Lower leg skin (tissue), 3 donors: ENCODE measurements around the gene TREX2.

ENCODE experiments used
- CTCF ChIP-seq, 3 donors: fragments of 450-650 bp; IDR thresholded peaks; one replicate each; pipeline ENCODE4 v1.5.1; 2016; ENCODE audit warnings: antibody characterized with exemption in 3 of 3, mild to moderate bottlenecking in 3 of 3, moderate library complexity in 2 of 3
- POLR2A ChIP-seq, 2 donors: fragments of 450-650 bp; IDR thresholded peaks; one replicate each; pipeline ENCODE4 v1.6.1; 2016 to 2017; ENCODE audit warnings: antibody characterized with exemption in 2 of 2, mild to moderate bottlenecking in 1 of 2, moderate library complexity in 1 of 2

DNA sequence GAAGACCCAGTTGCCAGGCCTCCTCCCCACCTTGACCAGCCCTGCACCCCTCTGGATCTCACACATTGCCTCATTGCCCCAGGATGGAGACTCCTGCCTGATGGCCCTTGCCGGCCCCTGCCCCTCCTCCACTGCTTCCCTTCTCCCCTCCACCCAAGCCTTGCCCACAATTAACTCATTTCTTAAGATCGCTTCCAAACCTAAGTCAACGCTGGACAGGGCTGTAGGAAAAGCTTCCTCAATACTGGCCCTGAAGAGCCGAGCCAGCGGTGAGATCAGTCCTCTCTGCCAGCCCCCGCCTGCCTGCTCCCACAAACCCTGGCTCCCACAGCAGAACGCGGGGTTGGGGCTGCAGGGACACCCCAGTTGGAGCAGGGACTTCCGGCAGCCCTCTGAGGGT, 32.0 kb upstream of the TREX2 start:
- TF ChIP-seq POLR2A (IDR thresholded peaks at IDR 0.05) = no peak
- TF ChIP-seq CTCF (IDR thresholded peaks at IDR 0.05) = no peak
